Bone marrow (tissue), 2 donors: ENCODE data around the gene HPGD.

ENCODE experiments used
- DNase-seq, 2 donors: peaks; one replicate each; lab custom pipeline; 2025; lab: John Stamatoyannopoulos, UW

HPGD gene

GRCh38 chr4:174522183-174523024, at the start of gene HPGD:
Gene HPGD (minus strand): TSS chr4:174522488. CDS start chr4:174522451, 37 bp downstream.
- peak; percentile 38 to 57 for DNase-seq

DNA sequence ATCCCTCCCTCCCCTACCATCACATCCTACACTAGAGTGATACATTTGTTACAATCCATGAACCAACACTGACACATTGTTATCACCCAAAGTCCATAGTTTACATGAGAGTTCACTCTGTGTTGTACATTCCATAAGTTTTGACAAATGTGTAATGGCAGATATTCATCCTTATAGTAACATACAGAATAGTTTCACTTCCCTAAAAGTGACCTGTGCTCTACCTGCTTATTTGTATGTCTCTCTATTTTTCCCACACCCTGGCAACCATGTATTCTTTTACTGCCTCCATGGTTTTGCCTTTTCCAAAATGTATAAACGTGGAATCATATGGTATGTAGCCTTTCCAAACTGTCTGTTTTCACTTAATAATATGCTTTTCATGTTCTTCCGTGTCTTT, 42.2 kb upstream of the HPGD start:
- DNase-seq = no peak

DNA sequence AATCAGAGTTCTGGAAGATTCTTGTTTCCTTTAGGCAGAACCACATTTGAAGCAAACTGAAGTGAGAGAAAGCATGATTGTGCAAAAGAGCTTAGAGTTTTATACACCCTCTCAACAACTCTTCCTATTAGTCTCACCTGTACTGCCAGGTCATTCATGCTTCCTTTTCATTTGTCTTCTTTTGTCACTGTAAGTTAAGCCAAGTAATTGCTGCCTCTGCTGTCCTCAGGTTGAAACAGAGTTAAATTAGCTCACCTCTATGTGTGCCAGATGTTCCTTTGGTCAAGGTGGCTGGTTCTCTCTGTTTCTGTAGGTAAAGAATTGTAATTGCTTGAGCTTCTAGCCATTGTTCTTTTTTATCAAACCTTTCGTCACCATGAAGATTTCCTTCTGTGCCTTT, 41.1 kb upstream of the HPGD start:
- no peak for DNase-seq

DNA sequence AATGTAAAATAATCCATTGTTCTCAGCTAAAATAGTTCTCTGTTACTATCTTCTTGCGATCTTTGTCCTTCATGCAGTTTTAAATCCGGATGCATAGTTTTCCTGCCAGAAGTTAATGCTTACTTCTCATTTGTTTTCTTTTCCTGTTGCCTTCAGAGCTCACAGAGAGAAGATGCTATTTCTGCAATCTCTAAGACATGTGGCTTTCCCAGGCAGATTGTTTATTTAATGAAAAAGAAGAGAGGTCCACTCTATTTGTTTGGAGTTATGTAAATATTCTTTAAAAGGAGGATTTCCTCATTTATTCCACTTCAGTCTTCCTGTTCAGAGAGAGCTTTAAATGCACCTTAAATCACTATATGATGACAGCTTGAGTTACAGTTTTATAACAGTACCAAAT, 39.3 kb upstream of the HPGD start:
- no peak for DNase-seq

DNA sequence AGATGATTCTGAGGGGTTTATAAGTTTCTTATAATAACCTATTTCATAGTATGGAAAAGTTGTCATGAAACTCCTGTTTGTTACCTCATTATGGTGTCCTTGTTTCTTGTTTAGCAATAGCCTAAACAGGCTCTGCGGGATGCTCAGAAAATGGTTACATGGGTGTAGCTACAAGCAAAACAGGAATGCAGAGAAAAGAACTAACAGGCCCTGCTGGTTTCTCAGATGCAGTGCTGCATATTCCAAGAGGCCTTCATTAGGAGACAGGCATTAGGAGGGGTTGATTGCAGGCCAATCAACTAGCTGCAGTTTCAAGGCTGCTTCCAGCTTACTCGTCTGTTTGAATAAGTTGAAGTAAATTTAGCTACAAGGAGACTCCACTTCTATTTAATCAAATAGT, 37.6 kb upstream of the HPGD start:
- no peak for DNase-seq

GRCh38 chr4:174555789-174556630, 33.7 kb upstream of the HPGD start:
- DNase-seq = no peak

DNA sequence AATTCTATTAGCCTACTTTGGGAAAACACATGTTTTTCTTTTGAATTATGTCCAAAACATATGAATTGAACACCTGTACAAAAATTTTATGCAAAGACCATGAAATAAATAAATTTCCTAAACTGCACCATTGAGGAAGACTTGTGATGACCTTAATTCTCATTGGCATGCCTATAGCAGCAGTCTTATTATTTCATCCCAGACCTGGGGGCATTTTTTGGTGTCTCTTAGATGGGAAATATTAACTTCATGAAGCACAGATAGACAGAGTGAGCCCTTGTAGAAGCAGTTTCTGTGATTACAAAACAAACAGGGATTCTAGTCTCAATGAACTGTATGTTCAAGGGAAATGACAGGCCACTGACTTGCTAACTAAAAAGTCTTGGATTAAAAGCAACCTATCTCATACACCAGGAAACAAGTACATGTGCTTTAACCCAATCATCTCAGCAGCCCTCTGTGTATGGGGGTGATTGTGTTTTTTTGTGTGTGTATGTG, 32.0 kb upstream of the HPGD start:
- no peak for DNase-seq

DNA sequence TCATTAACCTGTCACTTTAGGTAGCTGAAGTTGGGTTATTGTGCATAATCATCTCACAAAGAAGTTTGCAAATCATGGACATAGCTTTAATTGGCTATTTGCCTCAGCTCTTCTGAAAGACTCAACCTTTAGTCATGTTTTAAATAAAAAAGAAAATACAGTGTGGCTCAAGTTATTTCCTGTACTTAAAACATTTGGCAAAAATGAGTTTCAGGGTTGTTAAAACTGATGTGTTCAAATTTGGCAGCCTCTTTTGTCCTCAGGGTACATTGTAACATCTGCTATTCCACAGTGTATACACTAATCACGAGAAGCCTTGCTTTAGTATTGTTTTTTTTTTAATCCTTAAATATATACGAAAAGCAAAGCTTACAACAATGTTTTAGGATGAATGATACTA, 31.5 kb upstream of the HPGD start:
- DNase-seq = no peak

DNA sequence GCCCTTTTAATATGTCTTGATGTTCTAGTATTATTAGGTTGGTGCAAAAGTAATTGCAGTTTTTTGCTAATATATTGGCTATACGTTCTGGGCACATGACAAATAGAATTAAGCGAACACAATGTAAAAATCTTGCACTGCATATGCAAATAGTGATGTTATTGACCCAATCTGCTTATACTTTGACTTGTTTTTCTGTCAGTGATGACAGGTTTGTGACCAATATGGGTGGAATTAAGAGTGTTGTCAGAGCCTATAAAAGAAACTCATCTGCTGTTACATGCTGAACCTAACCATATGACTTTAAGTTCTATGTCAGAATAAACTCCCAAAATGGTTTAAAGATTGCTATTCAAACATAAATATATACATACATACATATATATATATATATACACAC, 30.7 kb upstream of the HPGD start:
- no peak for DNase-seq

DNA sequence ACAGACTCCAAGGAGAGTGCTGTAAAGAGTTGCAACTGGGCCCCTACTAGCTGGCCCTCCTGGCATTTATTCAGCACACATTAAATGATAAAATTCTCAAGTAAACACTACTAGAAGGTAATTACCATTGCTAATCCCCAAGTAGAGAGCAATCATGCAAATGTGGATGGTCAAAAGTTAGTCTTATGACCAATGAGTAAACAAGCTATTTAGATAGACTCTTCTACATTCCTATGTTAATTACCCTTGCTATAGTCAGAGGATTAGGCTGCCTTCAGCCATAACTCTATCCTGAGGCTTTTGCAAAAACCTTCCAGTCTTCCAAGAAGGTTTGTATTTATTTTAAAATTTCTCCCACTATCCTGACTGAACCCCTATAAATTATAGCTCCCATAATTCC, 28.3 kb upstream of the HPGD start:
- no peak for DNase-seq

DNA sequence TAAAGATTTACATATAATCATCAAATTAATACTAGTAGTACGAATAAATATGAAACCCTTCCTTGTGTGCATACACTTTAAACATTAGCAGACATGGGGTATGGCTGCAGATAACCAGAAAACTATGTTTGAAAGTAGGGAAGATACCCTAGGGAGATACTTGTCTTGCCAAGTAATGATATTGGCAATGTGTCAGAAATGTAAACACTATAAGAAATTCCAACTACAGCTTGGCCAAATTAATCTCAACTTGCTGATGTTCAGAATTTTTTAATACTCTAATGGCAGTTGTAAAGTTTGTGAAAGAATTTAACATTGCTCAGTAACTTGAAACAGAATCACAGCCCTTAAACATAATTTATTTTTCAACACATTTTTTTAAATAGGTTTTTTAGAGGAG, 27.4 kb upstream of the HPGD start:
- no peak for DNase-seq

GRCh38 chr4:174545268-174545667, 23.0 kb upstream of the HPGD start:
- DNase-seq = no peak

GRCh38 chr4:174544496-174544895, 22.2 kb upstream of the HPGD start:
- no peak for DNase-seq

DNA sequence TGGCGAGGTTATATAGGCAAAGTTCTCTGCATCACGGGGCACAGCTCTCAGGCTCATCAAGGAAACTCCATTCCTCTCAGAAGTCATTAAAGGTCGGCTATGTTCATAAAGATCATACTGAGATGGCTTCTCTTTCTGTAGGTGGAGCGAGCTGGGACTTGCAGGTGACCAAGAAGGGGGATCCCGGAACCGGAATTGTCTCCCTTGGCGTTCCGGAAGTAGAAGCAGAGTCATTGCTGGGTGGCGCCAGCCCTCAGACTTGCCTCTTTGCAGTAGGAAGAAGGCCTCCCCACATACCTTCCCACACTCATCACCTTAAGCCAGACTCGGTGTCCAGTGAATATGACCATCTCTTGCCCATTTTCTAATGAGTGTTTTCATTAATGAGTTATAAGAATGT, 17.9 kb upstream of the HPGD start:
- DNase-seq = no peak

- DNase-seq = no peak
Observed at GRCh38 chr4:174539571-174539970, 17.3 kb upstream of the HPGD start.

DNA sequence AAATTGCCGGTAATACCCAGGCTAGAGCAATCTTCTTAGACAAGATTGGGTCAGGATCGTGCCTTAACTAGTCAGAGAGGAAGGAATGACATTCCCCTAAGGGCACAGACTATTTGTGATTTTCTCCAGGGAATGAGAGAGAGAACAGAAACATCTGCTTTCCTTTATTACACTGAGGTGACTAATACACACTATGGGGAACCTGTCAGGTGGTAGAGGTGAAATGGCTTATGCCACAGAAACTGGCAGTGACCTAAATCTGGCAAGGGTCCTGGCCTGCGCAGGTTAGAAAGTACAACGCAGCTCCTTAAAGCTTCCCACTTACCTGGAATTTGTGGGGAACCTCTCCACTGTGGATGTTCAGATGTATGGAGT, 16.6 kb upstream of the HPGD start:
- DNase-seq = no peak

GRCh38 chr4:174538123-174538875, 16.0 kb upstream of the HPGD start:
- no peak for DNase-seq

DNA sequence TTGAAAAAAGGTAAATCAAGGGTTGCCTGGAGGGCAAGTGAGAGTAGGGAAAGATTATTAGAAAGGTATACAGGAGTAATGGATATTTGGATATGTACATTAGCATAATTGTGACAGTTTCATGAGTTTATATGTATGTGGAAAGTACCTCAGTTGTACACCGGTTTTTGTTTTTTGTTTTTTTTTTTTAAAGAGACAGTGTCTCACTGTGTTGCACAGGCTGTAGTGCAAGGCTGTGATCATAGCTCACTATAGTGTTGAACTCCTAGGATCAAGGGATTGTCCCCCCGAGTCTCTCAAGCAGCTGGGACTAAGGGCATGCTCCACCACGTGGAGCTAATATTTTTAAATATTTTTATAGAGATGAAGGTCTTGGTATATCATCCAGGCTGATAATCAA, 15.3 kb upstream of the HPGD start:
- DNase-seq = no peak

DNA sequence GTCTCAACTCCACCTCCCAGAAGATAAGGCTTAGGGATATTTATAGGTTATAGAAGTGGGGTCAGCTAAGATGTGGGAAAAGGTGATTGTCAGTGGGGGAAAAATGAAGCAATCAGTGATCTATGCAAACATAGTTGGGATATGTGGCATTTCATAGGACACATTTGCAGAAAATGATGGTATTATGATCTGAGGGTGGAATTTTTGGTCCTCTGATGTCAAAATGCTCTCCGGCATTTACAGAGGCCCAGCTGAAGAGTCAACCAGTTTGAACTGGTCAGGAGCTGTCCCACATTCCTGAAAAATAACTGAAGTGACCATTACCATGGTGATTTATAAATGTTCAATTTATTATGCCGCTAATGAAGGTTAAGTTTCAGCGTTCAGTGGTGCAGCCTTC, 12.2 kb upstream of the HPGD start:
- no peak for DNase-seq

GRCh38 chr4:174532445-174532844, 10.2 kb upstream of the HPGD start:
- DNase-seq = no peak

- DNase-seq = no peak
Observed at GRCh38 chr4:174531486-174531885, 9.2 kb upstream of the HPGD start.

DNA sequence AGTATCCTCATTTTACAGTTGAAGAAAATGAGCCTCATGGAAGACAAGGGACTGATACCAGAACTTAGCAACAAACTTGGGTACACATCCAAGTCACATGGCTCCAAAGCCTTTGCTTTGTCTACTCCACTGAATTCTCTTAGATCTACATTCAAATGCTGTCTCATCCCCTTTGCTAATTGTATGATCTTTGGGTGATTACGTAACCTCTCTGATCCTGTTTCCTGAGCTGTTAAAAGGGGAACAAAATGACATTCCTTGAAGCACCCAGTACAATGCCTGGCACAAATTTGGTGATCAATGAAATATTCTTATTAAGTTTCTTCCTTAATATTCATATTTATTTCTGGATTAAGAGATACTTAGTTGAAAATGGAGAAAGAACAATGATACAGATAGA, 5.9 kb upstream of the HPGD start:
- DNase-seq = peak in 1 of 2 donors; percentile 15
